ENCODE data around the gene SPATA6L. TPM values are rescaled to one million over a fixed set of nuclear protein-coding genes. Genes with fewer than 3 reads are reported as not detected.
"Not testable (repeated sequence)": the region's sequence is repeated elsewhere in the genome, so short reads cannot be mapped to it uniquely, and the experiment has no call there.

SPATA6L gene
- total and polyA plus RNA-seq, 5 donors from 2014 or later = 0.21 to 2.5 (median 1.5) TPM

GRCh38 chr9:4614627-4615026 is 51.7 kb downstream of the SPATA6L start:
- Mint-ChIP-seq H3K36me3 (peaks cover 8% of the 10 kb centered on the region), H3K4me1 (peaks cover 1 to 13% (median 6%) of the 10 kb centered on the region in 4 donors), H3K27me3 (no peaks in the 10 kb centered on the region), H3K27ac (no peak overlapping the region), H3K9me3 (peaks cover 0 to 5% (median 0%) of the 10 kb centered on the region in 7 donors), H3K4me3 (no peak overlapping the region)
- no peaks in the 10 kb centered on the region for H3K27me3 ChIP-seq (ENCODE audit: control insufficient read depth, insufficient read depth, low read length)
- H3K9me3 ChIP-seq (ENCODE audit: control insufficient read depth in 2 of 2, low read length in 2 of 2) = no peaks in the 10 kb centered on the region
- DNase-seq (no peak), ATAC-seq (ENCODE audit: low read depth in 2 of 2) (no peak)
- no peak overlapping the region for H3K4me3 ChIP-seq (ENCODE audit: low read depth, low read length)
- peaks cover 2% of the 10 kb centered on the region for H3K4me1 ChIP-seq (ENCODE audit: control insufficient read depth, insufficient read depth, low read length, poor library complexity, severe bottlenecking)
- no peaks in the 10 kb centered on the region for H3K36me3 ChIP-seq (ENCODE audit: control insufficient read depth, insufficient read depth, low read length)
- no peak overlapping the region for H3K27ac ChIP-seq (ENCODE audit: insufficient read depth, low read length, poor library complexity, severe bottlenecking)

GRCh38 chr9:4606033-4606432 is 60.2 kb downstream of the SPATA6L start:
- ATAC-seq (ENCODE audit: low read depth in 2 of 2); H3K27ac ChIP-seq (ENCODE audit: insufficient read depth, low read length, poor library complexity, severe bottlenecking); H3K4me3 Mint-ChIP-seq; H3K4me3 ChIP-seq (ENCODE audit: low read depth, low read length); H3K27me3 ChIP-seq (ENCODE audit: control insufficient read depth, insufficient read depth, low read length); H3K36me3 ChIP-seq (ENCODE audit: control insufficient read depth, insufficient read depth, low read length); H3K9me3 Mint-ChIP-seq; H3K27me3 Mint-ChIP-seq; H3K36me3 Mint-ChIP-seq; H3K9me3 ChIP-seq (ENCODE audit: control insufficient read depth in 2 of 2, low read length in 2 of 2): not testable (repeated sequence)
- DNase-seq = peak in 1 of 3 donors; percentile 77
- Mint-ChIP-seq H3K27ac (peak overlapping the region in 1 of 3 donors; percentile 49), H3K4me1 (peaks cover 4 to 26% (median 15%) of the 10 kb centered on the region in 4 donors)
- H3K4me1 ChIP-seq (ENCODE audit: control insufficient read depth, insufficient read depth, low read length, poor library complexity, severe bottlenecking) = peaks cover 16% of the 10 kb centered on the region

DNA sequence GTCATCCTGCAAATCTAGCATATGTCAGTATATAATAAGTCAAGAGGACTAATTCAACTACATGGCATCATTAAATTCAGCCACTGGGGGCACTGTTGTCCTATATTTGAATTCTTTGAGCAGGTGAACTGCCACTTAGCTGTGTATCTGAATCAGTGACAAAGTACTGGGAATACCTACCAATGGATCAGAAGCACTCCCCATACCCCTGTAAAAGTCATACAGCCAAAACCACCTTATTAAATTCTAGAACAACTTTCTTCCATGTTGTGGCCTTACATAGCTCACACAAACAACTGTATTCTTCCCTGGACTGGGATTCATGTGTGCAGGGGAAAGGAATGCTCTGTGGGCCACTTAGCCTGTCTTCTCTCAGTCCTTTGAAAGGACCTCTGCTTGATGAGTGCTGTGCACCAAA is 61.6 kb downstream of the SPATA6L start:
- Histone ChIP-seq H3K4me3 (ENCODE audit: low read depth, low read length) (peak overlapping the region; percentile 23), H3K27ac (ENCODE audit: insufficient read depth, low read length, poor library complexity, severe bottlenecking) (no peak overlapping the region), H3K9me3 (ENCODE audit: control insufficient read depth in 2 of 2, low read length in 2 of 2) (no peaks in the 10 kb centered on the region), H3K27me3 (ENCODE audit: control insufficient read depth, insufficient read depth, low read length) (no peaks in the 10 kb centered on the region), H3K36me3 (ENCODE audit: control insufficient read depth, insufficient read depth, low read length) (no peaks in the 10 kb centered on the region), H3K4me1 (ENCODE audit: control insufficient read depth, insufficient read depth, low read length, poor library complexity, severe bottlenecking) (peaks cover 29% of the 10 kb centered on the region)
- Mint-ChIP-seq H3K4me1 (peaks cover 14 to 40% (median 25%) of the 10 kb centered on the region in 4 donors), H3K36me3 (no peaks in the 10 kb centered on the region), H3K27me3 (no peaks in the 10 kb centered on the region), H3K4me3 (peak overlapping the region in 2 of 4 donors; percentile 16 to 26), H3K27ac (peak overlapping the region; percentile 9 to 84 (median 65)), H3K9me3 (peaks cover 0 to 4% (median 0%) of the 10 kb centered on the region in 7 donors)
- DNase-seq (peak; percentile 45 to 84 (median 60)), ATAC-seq (ENCODE audit: low read depth in 2 of 2) (peak; percentile 66)

- H3K36me3 ChIP-seq (ENCODE audit: control insufficient read depth, insufficient read depth, low read length) = no peaks in the 10 kb centered on the region
- H3K9me3 Mint-ChIP-seq = peaks cover 0 to 4% (median 0%) of the 10 kb centered on the region in 7 donors
- no peaks in the 10 kb centered on the region for H3K27me3 ChIP-seq (ENCODE audit: control insufficient read depth, insufficient read depth, low read length)
- H3K27me3 Mint-ChIP-seq = no peaks in the 10 kb centered on the region
- H3K4me1 ChIP-seq (ENCODE audit: control insufficient read depth, insufficient read depth, low read length, poor library complexity, severe bottlenecking) = peaks cover 32% of the 10 kb centered on the region
- H3K4me3 Mint-ChIP-seq = peak overlapping the region in 1 of 4 donors; percentile 9
- no peak for DNase-seq
- no peak overlapping the region for H3K4me3 ChIP-seq (ENCODE audit: low read depth, low read length)
- H3K27ac Mint-ChIP-seq = peak overlapping the region in 1 of 3 donors; percentile 78
- H3K36me3 Mint-ChIP-seq = no peaks in the 10 kb centered on the region
- H3K4me1 Mint-ChIP-seq = peaks cover 14 to 40% (median 25%) of the 10 kb centered on the region in 4 donors
- no peak overlapping the region for H3K27ac ChIP-seq (ENCODE audit: insufficient read depth, low read length, poor library complexity, severe bottlenecking)
- no peak for ATAC-seq (ENCODE audit: low read depth in 2 of 2)
- H3K9me3 ChIP-seq (ENCODE audit: control insufficient read depth in 2 of 2, low read length in 2 of 2) = no peaks in the 10 kb centered on the region
These were observed 62.5 kb downstream of the SPATA6L start for GRCh38 chr9:4603830-4604229.

DNA sequence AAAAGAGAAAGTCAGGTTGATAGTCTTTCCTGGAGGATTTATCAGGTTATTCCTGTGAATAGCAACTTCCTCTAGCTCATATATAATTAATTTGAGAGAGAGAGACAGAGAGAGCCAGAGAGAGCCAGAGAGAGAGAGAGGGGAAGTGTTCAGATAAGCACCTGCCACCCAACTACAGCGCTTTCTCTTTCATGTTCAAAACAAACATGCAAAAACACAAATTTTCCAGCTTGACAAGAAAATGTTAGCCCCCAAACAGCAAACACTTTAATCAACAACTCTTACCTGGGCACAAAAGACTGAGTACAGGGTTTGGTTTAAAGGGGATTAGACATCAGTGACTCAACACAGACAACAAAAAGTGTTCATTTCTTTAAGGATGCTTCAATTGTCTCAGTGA is 65.9 kb downstream of the SPATA6L start:
- Histone ChIP-seq H3K27me3 (ENCODE audit: control insufficient read depth, insufficient read depth, low read length) (no peaks in the 10 kb centered on the region), H3K27ac (ENCODE audit: insufficient read depth, low read length, poor library complexity, severe bottlenecking) (no peak overlapping the region), H3K4me3 (ENCODE audit: low read depth, low read length) (peak overlapping the region; percentile 33), H3K4me1 (ENCODE audit: control insufficient read depth, insufficient read depth, low read length, poor library complexity, severe bottlenecking) (peaks cover 55% of the 10 kb centered on the region), H3K36me3 (ENCODE audit: control insufficient read depth, insufficient read depth, low read length) (no peaks in the 10 kb centered on the region), H3K9me3 (ENCODE audit: control insufficient read depth in 2 of 2, low read length in 2 of 2) (no peaks in the 10 kb centered on the region)
- Mint-ChIP-seq H3K9me3 (peaks cover 0 to 4% (median 0%) of the 10 kb centered on the region in 7 donors), H3K27ac (peak overlapping the region; percentile 85 to 98 (median 94)), H3K27me3 (no peaks in the 10 kb centered on the region), H3K4me3 (peak overlapping the region; percentile 41 to 86 (median 58)), H3K36me3 (no peaks in the 10 kb centered on the region), H3K4me1 (peaks cover 26 to 67% (median 46%) of the 10 kb centered on the region in 4 donors)
- ATAC-seq (ENCODE audit: low read depth in 2 of 2) (no peak), DNase-seq (peak in 2 of 3 donors; percentile 34 to 58)

DNA sequence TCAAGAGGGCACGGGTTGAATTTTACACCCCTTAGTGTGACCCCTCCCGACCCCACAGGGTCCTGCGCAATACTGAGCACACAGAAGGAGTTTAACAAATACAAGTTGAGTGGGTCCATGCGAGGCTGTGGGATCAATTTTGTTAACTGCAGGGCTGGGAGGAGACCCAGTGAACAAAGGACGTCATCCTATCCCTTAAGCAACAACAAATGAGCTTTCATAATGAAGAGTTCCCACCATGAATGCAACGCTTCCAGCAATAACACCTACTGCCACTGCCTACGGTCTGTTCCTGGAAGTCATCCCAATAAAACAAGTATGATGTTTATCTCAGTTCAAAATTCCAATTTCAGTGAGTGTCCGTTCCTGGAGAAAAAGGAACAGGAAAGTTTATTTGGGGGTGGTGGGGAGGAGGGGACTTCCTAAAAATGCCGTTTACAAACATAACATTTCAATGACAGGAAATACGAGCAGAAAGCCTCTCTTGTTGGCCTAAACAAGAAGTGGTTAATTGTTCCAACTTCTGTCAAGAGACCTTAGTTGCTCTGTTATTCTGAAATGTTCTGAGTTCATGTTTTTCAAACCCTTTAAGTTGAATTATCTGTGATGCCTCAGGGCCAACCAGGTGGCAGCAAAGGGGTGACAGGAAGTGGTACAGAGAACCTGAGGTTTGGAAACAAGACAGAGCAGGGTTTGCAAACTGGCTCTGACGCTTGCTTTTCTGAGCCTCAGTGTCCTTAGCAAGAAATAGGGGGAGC is 69.9 kb downstream of the SPATA6L start:
- Mint-ChIP-seq H3K9me3 (peaks cover 0 to 1% (median 0%) of the 10 kb centered on the region in 7 donors), H3K4me1 (peaks cover 29 to 59% (median 45%) of the 10 kb centered on the region in 4 donors), H3K27ac (peak overlapping the region; percentile 97), H3K27me3 (peaks cover 13% of the 10 kb centered on the region), H3K36me3 (peaks cover 4% of the 10 kb centered on the region), H3K4me3 (peak overlapping the region; percentile 64 to 74 (median 70))
- ATAC-seq (ENCODE audit: low read depth in 2 of 2) (peak; percentile 93 to 97), DNase-seq (peak; percentile 16 to 87 (median 85))
- no peaks in the 10 kb centered on the region for H3K36me3 ChIP-seq (ENCODE audit: control insufficient read depth, insufficient read depth, low read length)
- peak overlapping the region; percentile 38 for H3K4me3 ChIP-seq (ENCODE audit: low read depth, low read length)
- H3K27me3 ChIP-seq (ENCODE audit: control insufficient read depth, insufficient read depth, low read length) = no peaks in the 10 kb centered on the region
- H3K4me1 ChIP-seq (ENCODE audit: control insufficient read depth, insufficient read depth, low read length, poor library complexity, severe bottlenecking) = peaks cover 54% of the 10 kb centered on the region
- H3K27ac ChIP-seq (ENCODE audit: insufficient read depth, low read length, poor library complexity, severe bottlenecking) = peak overlapping the region; percentile 65
- H3K9me3 ChIP-seq (ENCODE audit: control insufficient read depth in 2 of 2, low read length in 2 of 2) = no peaks in the 10 kb centered on the region

GRCh38 chr9:4594994-4595393 is 71.3 kb downstream of the SPATA6L start:
- H3K27ac ChIP-seq (ENCODE audit: insufficient read depth, low read length, poor library complexity, severe bottlenecking) = peak overlapping the region; percentile 65
- peaks cover 42% of the 10 kb centered on the region for H3K4me1 ChIP-seq (ENCODE audit: control insufficient read depth, insufficient read depth, low read length, poor library complexity, severe bottlenecking)
- Mint-ChIP-seq H3K4me3 (peak overlapping the region in 3 of 4 donors; percentile 8 to 42 (median 29)), H3K36me3 (peaks cover 4% of the 10 kb centered on the region), H3K4me1 (peaks cover 20 to 46% (median 34%) of the 10 kb centered on the region in 4 donors), H3K27me3 (peaks cover 13% of the 10 kb centered on the region), H3K9me3 (no peaks in the 10 kb centered on the region), H3K27ac (peak overlapping the region; percentile 92 to 97 (median 94))
- no peaks in the 10 kb centered on the region for H3K27me3 ChIP-seq (ENCODE audit: control insufficient read depth, insufficient read depth, low read length)
- H3K36me3 ChIP-seq (ENCODE audit: control insufficient read depth, insufficient read depth, low read length) = no peaks in the 10 kb centered on the region
- H3K4me3 ChIP-seq (ENCODE audit: low read depth, low read length) = no peak overlapping the region
- H3K9me3 ChIP-seq (ENCODE audit: control insufficient read depth in 2 of 2, low read length in 2 of 2) = no peaks in the 10 kb centered on the region
- DNase-seq (no peak), ATAC-seq (ENCODE audit: low read depth in 2 of 2) (no peak)

Data from CD4-positive, CD25-positive, alpha-beta regulatory T cell (primary cell).